Loucy (cell line): ENCODE results near the gene PLXNA3.

Experiments used
- H2AFZ ChIP-seq: fragments of 200-600 bp; sonication (generic); 2 replicates; pipeline ENCODE4 v1.6.0; 2016; ENCODE audit warnings: antibody characterized with exemption, mild to moderate bottlenecking, low read length, moderate library complexity
- H3F3A ChIP-seq: fragments of 200-600 bp; 2 replicates; pipeline ENCODE4 v1.6.0; 2016; ENCODE audit warnings: antibody characterized with exemption, low read depth, mild to moderate bottlenecking
- H3K27me3 ChIP-seq: fragments of 200-600 bp; sonication (generic); 2 replicates; pipeline ENCODE4 v1.6.1; 2014; ENCODE audit warnings: low read length, mild to moderate bottlenecking; ENCODE audit not compliant: insufficient read depth, poor library complexity, severe bottlenecking
- H3K36me3 ChIP-seq: fragments of 200-600 bp; sonication (generic); 2 replicates; pipeline ENCODE4 v1.6.1; 2016; ENCODE audit warnings: low read length; ENCODE audit not compliant: insufficient read depth
- H3K4me1 ChIP-seq: fragments of 200-600 bp; sonication (generic); 2 replicates; pipeline ENCODE4 v1.5.1; 2014; ENCODE audit warnings: low read length, mild to moderate bottlenecking; ENCODE audit not compliant: insufficient read depth, poor library complexity, severe bottlenecking
- H3K4me2 ChIP-seq: fragments of 200-600 bp; sonication (generic); 2 replicates; pipeline ENCODE4 v1.6.0; 2014; ENCODE audit warnings: antibody characterized with exemption, low read length, low read depth, mild to moderate bottlenecking; ENCODE audit not compliant: poor library complexity, severe bottlenecking
- H3K4me3 ChIP-seq: fragments of 200-600 bp; sonication (generic); 2 replicates; pipeline ENCODE4 v1.5.1; 2014; ENCODE audit warnings: low read length, mild to moderate bottlenecking, mixed read lengths; ENCODE audit not compliant: poor library complexity, severe bottlenecking
- H3K79me2 ChIP-seq: fragments of 200-600 bp; sonication (generic); 2 replicates; pipeline ENCODE4 v1.6.1; 2014; ENCODE audit warnings: low read length; ENCODE audit not compliant: insufficient read depth
- H3K9ac ChIP-seq: fragments of 200-600 bp; sonication (generic); 2 replicates; pipeline ENCODE4 v1.6.0; 2014; ENCODE audit warnings: mild to moderate bottlenecking, low read depth, low read length, moderate library complexity; ENCODE audit not compliant: poor library complexity, severe bottlenecking
- H3K9me2 ChIP-seq: fragments of 200-600 bp; sonication (generic); replicated peaks from 2 replicates; pipeline ENCODE4 v1.6.1; 2016; ENCODE audit warnings: low read depth, low read length, mixed read lengths
- H3K9me3 ChIP-seq: fragments of 200-600 bp; sonication (generic); 2 replicates; pipeline ENCODE4 v1.6.1; 2014; ENCODE audit warnings: mild to moderate bottlenecking, antibody characterized with exemption, low read length, low read depth; ENCODE audit not compliant: insufficient read depth
- H4K20me1 ChIP-seq: fragments of 200-600 bp; sonication (generic); 2 replicates; pipeline ENCODE4 v1.6.0; 2014; ENCODE audit warnings: antibody characterized with exemption, low read length, mild to moderate bottlenecking; ENCODE audit not compliant: insufficient read depth, poor library complexity, severe bottlenecking
- EZH2phosphoT487 ChIP-seq: fragments of 200-600 bp; IDR thresholded peaks from 2 replicates; pipeline ENCODE4 v1.6.1; 2018; ENCODE audit warnings: antibody characterized with exemption, mild to moderate bottlenecking, moderate library complexity, borderline replicate concordance
- TF ChIP-seq, protein P1 (sequence below): fragments of 200-600 bp; sonication (generic); conservative IDR thresholded peaks from 2 replicates; pipeline ENCODE4 v1.5.1; 2014; ENCODE audit warnings: mild to moderate bottlenecking, antibody characterized with exemption, low read length

The PLXNA3 gene

GRCh38 chrX:154526901-154527675 lies 69.0 kb downstream of the PLXNA3 start:
- Histone ChIP-seq H4K20me1 (no peaks in the 10 kb centered on the region), H3F3A (no peaks in the 10 kb centered on the region), H3K36me3 (no peaks in the 10 kb centered on the region; the same call in 1 of the 2 replicates), H3K4me3 (no peak overlapping the region), H3K9me2 (no peaks in the 10 kb centered on the region), H3K4me1 (peaks cover 17% of the 10 kb centered on the region), H3K27me3 (no peaks in the 10 kb centered on the region), H3K9ac (peak overlapping the region; percentile 74), H3K79me2 (no peaks in the 10 kb centered on the region), H3K9me3 (no peaks in the 10 kb centered on the region), H2AFZ (peak overlapping the region; percentile 74), H3K4me2 (peak overlapping the region; percentile 66)
- TF ChIP-seq, protein P1, sequence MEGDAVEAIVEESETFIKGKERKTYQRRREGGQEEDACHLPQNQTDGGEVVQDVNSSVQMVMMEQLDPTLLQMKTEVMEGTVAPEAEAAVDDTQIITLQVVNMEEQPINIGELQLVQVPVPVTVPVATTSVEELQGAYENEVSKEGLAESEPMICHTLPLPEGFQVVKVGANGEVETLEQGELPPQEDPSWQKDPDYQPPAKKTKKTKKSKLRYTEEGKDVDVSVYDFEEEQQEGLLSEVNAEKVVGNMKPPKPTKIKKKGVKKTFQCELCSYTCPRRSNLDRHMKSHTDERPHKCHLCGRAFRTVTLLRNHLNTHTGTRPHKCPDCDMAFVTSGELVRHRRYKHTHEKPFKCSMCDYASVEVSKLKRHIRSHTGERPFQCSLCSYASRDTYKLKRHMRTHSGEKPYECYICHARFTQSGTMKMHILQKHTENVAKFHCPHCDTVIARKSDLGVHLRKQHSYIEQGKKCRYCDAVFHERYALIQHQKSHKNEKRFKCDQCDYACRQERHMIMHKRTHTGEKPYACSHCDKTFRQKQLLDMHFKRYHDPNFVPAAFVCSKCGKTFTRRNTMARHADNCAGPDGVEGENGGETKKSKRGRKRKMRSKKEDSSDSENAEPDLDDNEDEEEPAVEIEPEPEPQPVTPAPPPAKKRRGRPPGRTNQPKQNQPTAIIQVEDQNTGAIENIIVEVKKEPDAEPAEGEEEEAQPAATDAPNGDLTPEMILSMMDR, result peak; percentile 48
- TF ChIP-seq EZH2phosphoT487, result no peak
